ENCODE measurements around the gene PBX4.

Gene PBX4

DNA sequence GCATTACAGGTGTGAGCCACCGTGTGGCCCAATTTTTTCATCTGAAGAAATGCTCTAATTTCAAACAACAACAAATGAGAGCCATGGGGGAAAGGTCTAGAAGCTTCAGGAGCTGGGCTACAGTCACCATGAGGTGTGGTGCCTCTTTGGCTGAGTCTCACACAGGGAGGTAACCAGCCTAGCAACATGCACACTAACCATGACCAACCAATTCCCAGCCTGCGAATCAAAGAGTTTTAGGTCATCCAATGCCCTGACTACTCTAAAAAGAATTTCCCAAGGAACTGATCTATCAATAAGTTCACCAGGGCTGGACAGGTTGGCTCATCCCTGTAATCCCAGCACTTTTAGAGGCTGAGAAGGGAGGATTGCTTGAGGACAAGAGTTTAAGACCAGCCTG is 29.9 kb downstream of the PBX4 start:
- DNase-seq (ENCODE audit: low read depth in 2 of 2) = no peak

DNA sequence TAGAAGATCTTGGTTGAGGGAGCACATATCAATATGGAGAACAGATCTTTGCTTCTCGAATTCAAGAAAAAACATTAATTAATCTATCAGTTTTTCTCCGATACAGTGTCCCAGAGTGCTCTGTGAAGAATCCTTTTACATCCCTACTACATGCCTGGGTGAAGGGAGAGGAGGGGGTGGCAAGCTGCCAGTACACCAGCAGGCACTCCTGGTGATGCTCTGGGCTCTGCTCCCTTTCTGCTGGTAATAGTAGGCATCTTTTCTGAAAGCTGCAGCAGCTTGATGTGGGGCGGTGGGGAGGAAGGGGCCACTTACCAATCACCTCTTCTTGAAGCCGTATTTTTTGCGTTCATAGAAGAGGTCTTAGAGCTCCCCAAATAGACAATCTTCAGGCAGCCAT is 30.7 kb downstream of the PBX4 start:
- DNase-seq (ENCODE audit: low read depth in 2 of 2) = no peak

DNA sequence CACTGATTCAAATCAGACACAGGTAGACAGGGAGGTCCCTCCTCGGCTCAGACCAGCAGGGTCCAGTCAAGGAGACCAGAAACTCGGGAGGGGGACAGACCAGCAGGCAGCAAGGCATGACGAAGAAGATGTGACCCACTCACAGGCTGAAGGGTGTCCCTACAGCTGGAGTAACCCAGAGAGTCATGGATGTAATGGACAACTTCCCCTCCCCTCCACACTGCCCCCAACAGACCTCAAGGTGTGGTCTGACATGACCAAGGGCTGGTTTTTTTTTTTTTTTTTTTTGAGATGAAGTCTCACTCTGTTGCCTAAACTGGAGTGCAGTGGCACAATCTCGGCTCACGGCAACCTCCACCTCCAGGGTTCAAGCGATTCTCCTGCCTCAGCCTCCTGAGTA is 34.1 kb downstream of the PBX4 start:
- no peak for DNase-seq (ENCODE audit: low read depth in 2 of 2)

DNA sequence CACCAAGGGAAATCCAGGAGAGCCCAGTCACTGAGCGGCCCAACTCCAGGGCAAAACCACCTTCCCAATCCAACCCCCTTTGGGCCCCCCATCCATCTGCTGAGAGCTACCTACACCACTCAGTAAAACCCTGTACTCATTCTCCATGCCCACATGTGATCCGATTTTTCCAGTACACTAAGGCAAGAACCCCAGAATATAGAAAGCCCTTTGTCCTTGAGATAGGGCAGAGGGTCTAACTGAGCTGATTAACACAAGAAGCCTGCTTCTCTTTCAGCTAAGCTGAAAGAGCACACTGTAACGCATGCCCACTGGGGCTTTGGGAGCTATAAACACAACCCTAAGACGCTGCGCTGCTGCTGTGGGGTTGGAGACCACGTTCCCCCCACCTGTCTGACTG is 36.0 kb downstream of the PBX4 start:
- no peak for DNase-seq (ENCODE audit: low read depth in 2 of 2)

DNA sequence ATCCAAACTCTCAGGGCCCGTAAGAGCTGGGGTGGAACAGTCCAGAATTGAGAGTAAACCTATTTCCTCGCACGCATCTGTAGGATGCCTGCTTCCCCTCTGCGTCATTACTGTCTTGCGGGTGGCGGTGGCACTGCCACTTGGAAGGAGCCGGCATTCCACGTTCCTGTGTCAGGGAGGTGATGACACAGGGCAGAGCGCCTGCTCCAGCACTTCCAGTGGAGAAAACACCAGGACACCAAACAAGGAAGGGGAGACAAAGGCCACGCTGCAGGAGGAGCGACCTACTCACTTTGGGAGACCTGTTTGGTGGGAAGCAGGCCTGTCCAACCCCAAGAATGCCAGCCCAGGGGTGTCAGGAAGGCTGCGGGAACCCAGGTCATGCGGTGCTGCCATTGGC is 37.1 kb downstream of the PBX4 start:
- DNase-seq (ENCODE audit: low read depth in 2 of 2) = no peak

DNA sequence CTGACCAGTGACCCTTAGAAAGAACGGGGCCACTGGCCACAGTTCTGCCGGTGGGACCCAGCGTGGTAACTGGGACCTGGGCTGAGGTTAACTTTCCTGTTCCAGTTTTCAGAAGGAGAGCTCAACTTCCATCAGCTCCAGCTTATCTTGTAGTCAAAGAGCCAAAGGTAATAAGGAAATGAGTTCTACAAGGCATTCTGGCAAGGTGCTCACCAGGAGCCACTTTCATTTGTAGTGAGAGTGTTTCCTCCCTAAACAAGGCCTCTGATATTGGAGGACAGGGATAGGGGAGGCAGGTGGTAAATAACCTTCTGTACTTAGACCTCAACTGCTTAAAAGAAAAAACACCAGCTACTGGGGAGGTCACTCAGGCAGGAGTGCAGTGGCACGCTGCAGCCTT is 38.1 kb downstream of the PBX4 start:
- DNase-seq (ENCODE audit: low read depth in 2 of 2) = no peak

DNA sequence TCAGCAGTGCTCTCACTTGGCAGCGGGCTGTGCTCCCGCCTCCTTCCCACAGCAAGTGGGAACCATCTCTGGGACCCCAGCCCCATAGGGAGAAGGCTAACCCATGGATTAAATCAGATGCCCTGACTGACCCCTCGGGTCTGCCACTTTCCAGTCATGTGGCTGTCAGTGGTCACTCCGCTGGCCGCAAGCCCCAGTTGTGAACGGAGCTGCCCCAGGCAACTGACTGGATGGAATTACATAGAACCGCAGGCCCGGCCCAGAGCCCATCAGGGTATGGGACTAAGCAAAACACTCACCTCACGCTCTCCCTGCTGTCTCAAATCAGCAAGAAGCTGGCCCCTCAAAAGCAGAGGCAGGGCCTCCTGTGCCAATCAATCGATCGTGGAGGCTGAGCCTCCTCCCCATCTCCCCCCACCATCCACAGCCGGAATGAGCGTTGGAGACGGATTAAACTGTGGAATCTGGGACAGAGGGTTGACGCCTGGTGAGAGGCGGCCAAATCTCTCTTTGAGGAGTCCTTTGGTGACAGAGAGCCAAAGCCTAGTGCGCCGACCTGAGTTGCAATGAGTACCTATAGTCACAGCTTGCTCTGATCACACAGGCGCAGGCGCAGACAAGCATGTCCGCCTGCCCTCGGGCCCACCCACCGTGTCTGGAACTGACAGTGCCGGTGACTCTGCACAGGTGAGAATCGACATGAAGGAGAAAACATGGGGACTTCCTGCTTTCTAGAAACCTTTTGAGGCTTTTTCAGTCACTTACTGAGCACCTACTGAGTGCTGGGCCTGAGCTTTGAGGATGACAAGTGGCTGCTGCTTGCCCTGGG is 38.7 kb downstream of the PBX4 start:
- DNase-seq (ENCODE audit: low read depth in 2 of 2) = no peak

DNA sequence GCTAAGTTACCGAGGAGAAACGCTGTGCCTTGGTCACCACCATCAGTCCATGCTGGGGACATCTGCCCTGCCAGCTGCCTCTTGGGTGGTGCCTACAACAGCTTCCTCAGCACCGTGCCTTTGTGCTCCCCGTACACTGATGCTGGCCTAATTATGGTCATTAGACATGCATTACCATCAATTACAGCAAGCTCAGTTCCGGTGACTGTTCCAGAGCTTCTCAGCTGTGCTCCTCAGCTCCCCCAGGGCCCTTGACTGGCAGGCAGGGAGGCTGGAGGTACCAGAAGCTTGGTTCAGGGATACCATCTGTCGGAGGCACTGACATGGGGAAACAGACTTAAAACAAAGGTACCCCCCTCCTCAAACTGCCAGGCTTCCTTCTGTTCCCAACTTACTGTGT is 40.2 kb downstream of the PBX4 start:
- no peak for DNase-seq (ENCODE audit: low read depth in 2 of 2)

DNA sequence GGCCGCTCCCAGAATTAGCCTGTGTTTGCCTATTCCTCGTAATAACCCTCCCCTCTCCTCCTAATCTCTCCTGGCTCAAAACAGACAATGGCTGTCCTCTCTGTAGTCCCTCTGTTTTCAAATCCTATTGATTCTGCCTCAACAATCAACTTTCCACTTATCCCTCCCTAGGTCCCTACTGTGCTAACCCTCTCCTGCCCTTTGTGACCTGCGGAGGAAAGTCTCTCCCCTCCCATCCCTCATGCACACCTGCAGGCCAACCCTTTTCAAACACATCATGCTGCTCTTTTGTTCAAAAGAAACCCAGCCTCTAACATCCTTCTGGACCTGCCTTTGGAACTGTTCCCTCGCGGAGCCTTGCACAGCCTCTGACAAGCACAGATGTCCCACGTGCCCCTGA is 43.1 kb downstream of the PBX4 start:
- no peak for DNase-seq (ENCODE audit: low read depth in 2 of 2)

DNA sequence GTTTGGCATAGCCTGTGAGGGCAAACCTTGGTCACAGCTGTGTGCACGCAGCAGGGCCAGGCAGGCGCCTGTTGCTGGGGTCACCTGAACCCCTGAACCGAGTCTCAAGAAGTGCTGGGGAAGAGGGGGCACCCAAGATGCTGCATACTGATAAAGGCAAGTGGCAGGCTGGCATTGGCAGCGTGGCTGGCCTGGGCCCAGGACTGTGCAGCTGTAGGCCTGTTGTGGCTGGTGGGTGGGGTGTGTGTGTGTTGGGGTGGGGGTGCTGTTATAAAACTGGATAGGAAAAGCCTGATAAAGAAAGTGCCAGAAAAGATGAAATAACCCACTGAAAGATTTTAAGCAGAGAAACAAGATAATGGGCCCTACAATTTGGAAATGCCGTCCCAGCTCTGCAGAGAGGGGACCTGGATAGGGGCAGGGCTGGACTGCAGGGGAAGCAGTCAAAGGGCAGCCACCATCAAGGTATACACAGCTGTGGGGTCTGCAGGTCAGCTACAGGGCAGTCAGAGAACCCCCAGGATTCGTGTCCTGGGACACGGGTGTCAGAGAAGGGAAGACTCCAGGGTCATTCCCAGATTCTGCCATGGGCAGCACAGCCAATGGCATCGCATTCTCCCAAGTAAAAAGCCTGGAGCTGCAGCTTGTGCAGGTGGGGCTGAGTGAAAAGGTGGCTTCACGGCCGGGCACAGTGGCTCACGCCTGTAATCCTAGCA is 47.3 kb downstream of the PBX4 start:
- DNase-seq (ENCODE audit: low read depth in 2 of 2) = no peak

DNA sequence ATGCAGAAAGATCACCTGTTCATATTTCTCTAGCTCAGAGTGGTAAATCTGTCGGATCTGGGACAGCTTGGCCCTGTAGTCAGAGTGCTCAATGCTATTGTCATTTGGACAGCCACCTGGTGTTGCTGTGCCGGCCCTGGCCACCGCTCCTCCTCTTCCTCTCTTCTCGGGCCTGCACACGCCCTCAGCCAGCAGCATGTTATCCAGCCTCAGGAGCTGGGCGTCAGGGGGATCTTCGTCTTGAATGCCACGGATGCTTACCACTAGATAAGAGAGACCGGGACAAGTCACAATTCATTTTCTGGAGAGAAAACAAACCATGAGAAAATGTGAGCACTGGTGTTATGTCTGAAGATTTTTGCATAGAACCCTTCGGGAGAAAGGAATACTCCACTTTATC is 47.9 kb downstream of the PBX4 start:
- DNase-seq (ENCODE audit: low read depth in 2 of 2) = no peak

DNA sequence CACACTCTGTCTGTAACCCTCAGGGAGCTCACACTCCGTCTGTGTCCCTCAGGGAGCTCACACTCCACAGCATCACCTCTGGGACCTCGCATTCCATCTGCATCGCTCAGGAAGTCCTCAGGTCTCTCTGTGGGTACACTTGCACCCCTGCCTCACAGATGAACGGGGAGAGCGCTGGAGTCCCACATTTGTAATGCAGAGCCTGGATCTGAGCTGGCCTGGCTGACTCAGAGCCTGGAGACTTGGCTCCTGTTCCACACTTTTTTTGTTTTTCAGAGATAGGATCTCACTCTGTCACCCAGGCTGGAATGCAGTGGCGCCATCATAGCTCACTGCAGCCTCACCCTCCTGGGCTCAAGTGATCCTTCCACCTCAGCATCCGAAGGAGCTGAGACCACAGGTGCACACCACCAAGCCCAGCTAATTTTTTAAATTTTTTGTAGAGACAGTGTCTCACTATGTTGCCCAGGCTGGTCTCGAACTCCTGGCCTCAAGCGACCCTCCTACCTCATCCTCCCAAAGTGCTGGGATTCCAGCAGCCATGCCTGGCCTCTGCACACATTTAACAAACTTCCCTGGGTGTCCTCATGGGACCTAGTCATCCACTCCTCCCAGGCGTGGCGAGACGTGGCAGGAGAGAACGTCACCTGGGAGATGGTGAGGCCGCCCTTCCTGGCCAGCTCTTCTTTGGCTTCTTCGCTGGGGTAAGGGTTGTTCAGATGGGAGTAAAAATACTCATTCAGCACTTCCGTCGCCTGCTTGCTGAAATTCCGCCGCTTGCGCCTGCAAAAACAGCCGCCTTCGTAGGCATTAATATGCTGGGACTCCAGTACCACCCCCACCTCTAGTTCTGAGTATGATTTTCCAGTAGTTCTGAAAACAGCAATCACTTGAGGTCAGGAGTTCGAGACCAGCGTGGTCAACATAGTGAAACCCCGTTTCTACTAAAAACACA is 49.4 kb downstream of the PBX4 start:
- peak in 1 of 2 experiments; percentile 13 for DNase-seq (ENCODE audit: low read depth in 2 of 2)

DNA sequence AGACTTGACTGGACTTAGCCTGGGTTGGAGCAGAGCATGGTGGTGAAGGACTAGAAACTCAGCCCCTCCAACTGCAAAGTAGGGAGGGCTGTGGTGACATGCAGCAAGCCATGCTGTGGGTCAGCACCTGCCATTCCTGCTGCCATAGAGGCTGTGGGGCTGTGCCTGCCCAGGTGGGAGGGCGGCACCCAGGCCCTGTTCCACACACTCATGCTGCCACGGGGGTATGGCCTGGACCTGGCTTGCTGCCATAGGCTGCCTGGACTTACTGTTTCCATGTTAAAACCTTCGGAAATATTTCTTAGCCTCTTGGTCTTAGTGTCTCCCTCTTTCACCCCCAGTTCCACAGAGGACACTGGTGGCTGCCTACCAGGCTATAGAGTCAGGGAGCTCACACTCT is 51.1 kb downstream of the PBX4 start:
- DNase-seq (ENCODE audit: low read depth in 2 of 2) = no peak

DNA sequence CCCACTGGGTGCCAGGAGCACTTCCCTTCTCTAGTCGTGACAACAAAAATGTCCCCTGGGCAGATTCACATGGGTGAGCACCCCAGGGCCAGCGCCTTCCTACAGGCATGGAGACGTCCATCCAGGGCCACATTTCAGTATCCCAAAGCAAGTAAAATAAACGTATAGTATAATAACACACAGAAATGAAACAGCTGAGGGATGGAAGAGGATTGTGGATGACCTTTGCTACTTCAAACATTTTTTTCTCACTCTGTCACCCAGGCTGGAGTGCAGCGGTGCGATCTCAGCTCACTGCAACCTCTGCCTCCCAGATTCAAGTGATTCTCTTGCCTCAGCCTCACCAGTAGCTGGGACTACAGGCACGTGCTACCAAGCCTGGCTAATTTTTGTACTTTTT is 52.2 kb downstream of the PBX4 start:
- no peak for DNase-seq (ENCODE audit: low read depth in 2 of 2)

DNA sequence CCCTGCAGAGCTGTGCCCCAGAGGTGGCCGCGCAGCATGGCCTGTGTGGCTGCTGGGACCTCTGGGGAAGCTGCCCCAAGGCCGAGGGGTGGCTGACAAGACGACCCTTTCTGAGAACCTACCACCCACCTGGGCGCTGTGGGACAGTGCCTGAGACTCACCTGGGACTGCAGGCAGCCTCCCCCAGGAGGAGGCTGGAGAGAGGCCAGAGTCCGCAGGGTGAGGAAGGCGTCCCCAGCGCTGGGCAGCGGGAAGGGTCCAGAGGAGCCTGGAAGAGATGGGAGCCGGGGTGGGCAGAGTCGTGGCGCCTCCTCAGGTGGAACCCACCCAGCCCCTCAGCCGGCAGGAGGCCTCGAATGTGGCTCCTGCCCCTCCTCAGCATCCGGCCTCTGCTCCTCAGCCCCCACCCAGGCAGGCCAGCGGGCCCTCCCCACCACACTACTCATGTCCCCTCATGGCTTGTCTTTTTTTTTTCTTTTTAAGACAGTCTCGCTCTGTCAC is 55.1 kb downstream of the PBX4 start:
- DNase-seq (ENCODE audit: low read depth in 2 of 2) = no peak

DNA sequence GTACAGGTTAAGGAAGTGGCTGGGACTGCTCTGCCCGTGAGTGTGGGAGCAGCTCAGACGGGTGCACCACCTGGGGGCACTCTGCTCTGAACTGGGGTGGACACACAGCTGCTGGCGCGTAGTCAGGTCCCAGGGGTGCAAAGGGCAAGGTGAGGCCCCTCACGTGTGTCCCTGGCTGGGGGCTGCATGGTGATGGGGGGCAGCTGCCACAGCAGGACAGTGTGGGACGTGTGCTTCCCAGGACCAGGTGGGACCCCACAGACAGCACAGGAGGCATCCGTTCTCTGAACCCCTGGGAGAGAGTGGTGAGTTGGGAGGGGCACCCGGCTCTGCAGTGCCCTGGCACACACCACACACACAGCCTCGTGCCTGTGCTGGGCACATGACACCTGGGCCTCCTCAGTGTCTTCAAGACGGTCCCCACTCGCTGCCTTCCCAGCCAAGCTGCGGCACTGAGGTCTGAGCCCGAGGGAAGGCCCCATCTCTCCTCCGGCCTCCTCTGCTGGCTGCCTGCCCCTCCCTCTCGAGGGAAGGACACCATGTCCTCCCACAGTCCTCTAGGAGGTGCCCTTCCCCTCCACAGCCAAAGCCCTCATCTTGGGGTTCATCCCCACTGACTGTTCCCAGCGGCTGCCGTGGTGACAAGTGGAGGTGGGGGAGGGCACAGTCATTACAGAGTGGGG is 55.7 kb downstream of the PBX4 start:
- DNase-seq (ENCODE audit: low read depth in 2 of 2) = no peak

DNA sequence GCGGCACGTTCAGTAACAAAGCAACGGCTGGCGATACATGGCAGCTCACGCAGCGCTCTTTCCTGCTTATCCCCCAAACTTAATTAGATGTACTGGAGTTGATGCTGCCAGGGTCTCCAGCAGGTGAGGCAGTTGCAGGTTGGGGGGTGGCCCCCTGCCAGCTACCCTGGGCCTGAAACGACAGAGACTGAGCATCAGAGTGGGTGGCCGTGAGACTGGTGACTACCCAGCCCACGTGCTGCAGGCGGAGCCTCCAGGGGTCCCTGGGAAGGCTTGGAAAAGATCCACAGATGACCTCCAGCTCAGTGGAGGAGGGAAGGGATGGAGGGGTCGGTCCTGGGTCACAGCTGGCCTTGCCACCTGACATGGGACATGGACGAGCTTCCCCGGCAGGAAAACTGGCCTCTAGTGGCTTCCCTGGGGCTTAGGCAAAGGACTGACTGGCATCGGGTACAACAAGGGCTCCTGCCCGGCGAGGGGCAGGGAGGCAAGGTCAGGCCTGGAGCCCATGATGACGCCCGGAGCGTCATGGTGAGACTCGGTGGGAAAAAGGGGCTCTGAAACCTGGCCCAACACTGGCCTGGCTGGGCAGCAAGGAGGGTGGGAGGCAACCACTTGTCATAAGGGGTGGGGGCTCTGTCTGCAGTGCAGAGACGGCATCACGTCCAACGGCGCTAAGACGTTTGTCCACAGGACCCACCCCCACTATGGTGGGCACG is 56.4 kb downstream of the PBX4 start:
- no peak for DNase-seq (ENCODE audit: low read depth in 2 of 2)

DNA sequence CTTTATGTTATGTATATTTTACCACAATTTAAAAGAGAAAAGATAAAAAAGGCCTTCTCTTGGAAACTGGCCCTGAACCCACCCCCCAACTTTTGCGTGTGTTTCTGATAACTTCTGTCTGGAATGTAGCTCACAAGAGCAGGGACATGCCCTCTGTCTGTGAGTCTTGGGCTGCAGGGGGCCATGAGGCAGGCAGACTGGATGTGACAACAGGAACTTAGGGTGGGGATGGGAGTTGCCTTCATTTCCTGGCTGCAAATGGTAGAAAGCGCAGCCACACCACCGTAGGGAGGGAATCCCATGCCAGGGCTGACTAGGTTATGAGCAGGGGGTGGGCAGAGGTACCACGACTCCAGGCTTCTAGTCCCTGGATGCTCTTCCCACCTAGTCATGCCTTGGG is 58.6 kb downstream of the PBX4 start:
- DNase-seq (ENCODE audit: low read depth in 2 of 2) = no peak

DNA sequence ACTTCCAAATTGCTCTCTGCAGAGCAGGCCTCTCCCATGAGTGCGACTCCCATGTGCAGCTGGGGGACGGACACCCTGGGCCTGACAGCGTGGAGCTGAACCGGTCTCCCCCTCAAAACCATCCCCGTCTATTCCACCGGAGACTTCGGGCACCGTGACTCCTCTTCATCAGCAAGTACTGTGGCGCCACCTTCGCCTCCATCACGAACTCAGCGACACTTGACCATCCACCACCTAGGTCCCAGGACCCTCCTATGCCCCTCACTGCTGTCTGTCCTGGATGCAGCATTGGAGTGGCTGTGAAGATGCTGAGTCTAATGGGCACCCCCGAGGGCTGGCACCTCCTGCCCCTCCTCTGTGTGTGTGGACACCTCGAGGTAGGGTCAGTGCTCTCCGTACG is 59.9 kb downstream of the PBX4 start:
- DNase-seq (ENCODE audit: low read depth in 2 of 2) = no peak

DNA sequence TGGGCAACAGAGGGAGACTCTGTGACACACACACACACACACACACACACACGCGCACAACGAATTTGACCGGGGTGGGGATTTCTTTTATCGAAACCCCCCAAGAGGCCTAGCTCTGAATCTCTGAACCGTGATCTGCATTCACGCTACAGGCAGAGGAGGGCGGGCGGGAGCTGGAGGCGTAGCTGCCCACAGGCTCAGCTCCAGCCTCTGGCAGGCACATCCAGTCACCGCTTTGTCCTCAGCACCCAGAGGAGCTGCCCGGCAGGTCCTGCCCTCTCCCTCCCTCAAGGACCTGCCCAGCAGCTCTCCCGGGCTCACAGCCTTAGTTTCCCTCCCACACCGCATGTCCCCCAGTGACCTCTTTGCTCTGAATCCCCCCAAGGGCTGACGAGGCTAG is 60.4 kb downstream of the PBX4 start:
- DNase-seq (ENCODE audit: low read depth in 2 of 2) = no peak
